ENCODE results near the gene NELL1. TPM values are rescaled to one million over a fixed set of nuclear protein-coding genes. Genes with fewer than 3 reads are reported as not detected.

NELL1 gene
- total RNA-seq, 1 experiment from 2014 or later = not detected

GRCh38 chr11:20626279-20626678 lies 43.1 kb upstream of the NELL1 start:
- Histone ChIP-seq H3K4me3 (ENCODE audit: low read depth in 2 of 2, low read length in 2 of 2) (no peak overlapping the region), H3K27ac (ENCODE audit: low read length) (no peak overlapping the region), H3K4me1 (ENCODE audit: control insufficient read depth, insufficient read depth, low read length) (no peaks in the 10 kb centered on the region), H3K9me3 (ENCODE audit: control insufficient read depth, insufficient read depth, low read depth, low read length) (no peaks in the 10 kb centered on the region), H3K36me3 (ENCODE audit: control insufficient read depth, insufficient read depth, low read length) (no peaks in the 10 kb centered on the region), H3K27me3 (ENCODE audit: control insufficient read depth, insufficient read depth, low read length) (0 out of 2 replicates have a peak, but pooled peaks cover 2% of the 10 kb centered on the region)
- intact Hi-C loops (cut with micrococcal nuclease; ENCODE audit: unreplicated experiment) (no loop called here), in situ Hi-C loops (cut with HindIII; ENCODE audit: low pct_unique_long_range_greater_than_20kb, low sequenced_read_pairs) (no loop called here)
- TF ChIP-seq REST (IDR thresholded peaks at IDR 0.05; ENCODE audit: insufficient read depth in 1 of 2, low read depth in 2 of 2, low read length in 1 of 2) (no peak), CTCF (IDR thresholded peaks at IDR 0.05) (no peak), POLR2AphosphoS5 (IDR thresholded peaks at IDR 0.05; ENCODE audit: low read depth, low read length) (no peak)
- DNase-seq (ENCODE audit: low read depth, low spot score) = no peak
- ChIA-PET POLR2A (no interaction called here), CTCF (no interaction called here)
- ATAC-seq = no peak
- no TSS peak for BruUV-seq (replicated peaks)

GRCh38 chr11:20627026-20627425 lies 42.4 kb upstream of the NELL1 start:
- ATAC-seq (no peak), DNase-seq (ENCODE audit: low read depth, low spot score) (no peak)
- BruUV-seq (replicated peaks) = no TSS peak
- 0 out of 2 replicates have a peak, but pooled peaks cover 2% of the 10 kb centered on the region for H3K27me3 ChIP-seq (ENCODE audit: control insufficient read depth, insufficient read depth, low read length)
- in situ Hi-C loops (cut with HindIII; ENCODE audit: low pct_unique_long_range_greater_than_20kb, low sequenced_read_pairs) = no loop called here
- H3K4me3 ChIP-seq (ENCODE audit: low read depth in 2 of 2, low read length in 2 of 2) = no peak overlapping the region
- no peaks in the 10 kb centered on the region for H3K4me1 ChIP-seq (ENCODE audit: control insufficient read depth, insufficient read depth, low read length)
- intact Hi-C loops (cut with micrococcal nuclease; ENCODE audit: unreplicated experiment) = no loop called here
- ChIA-PET POLR2A (no interaction called here), CTCF (no interaction called here)
- H3K27ac ChIP-seq (ENCODE audit: low read length) = no peak overlapping the region
- H3K9me3 ChIP-seq (ENCODE audit: control insufficient read depth, insufficient read depth, low read depth, low read length) = no peaks in the 10 kb centered on the region
- H3K36me3 ChIP-seq (ENCODE audit: control insufficient read depth, insufficient read depth, low read length) = no peaks in the 10 kb centered on the region
- TF ChIP-seq CTCF (IDR thresholded peaks at IDR 0.05) (no peak), SIN3A (IDR thresholded peaks at IDR 0.05; ENCODE audit: borderline replicate concordance, insufficient read depth, low read depth, low read length) (no peak), POLR2AphosphoS5 (IDR thresholded peaks at IDR 0.05; ENCODE audit: low read depth, low read length) (no peak), TCF7L2 (IDR thresholded peaks at IDR 0.05; ENCODE audit: low read depth, low read length) (no peak), REST (IDR thresholded peaks at IDR 0.05; ENCODE audit: insufficient read depth in 1 of 2, low read depth in 2 of 2, low read length in 1 of 2) (no peak)
